Rectal smooth muscle tissue (tissue), 1 donor: ENCODE results near the gene FILIP1.

Experiments used
- H3K27ac ChIP-seq: one replicate; pipeline ENCODE4 v1.7.0; 2013; ENCODE audit warnings: low read depth, low read length, inconsistent platforms
- H3K27me3 ChIP-seq: one replicate; pipeline ENCODE4 v1.7.0; 2013; ENCODE audit warnings: low read length; ENCODE audit not compliant: control insufficient read depth, insufficient read depth
- H3K36me3 ChIP-seq: one replicate; pipeline ENCODE4 v1.7.0; 2013; ENCODE audit warnings: low read length; ENCODE audit not compliant: control insufficient read depth, insufficient read depth
- H3K4me1 ChIP-seq: one replicate; pipeline ENCODE4 v1.7.0; 2013; ENCODE audit warnings: low read length; ENCODE audit not compliant: control insufficient read depth, insufficient read depth
- H3K4me3 ChIP-seq: one replicate; pipeline ENCODE4 v1.7.0; 2013; ENCODE audit warnings: low read length
- H3K9ac ChIP-seq: one replicate; pipeline ENCODE4 v1.7.0; 2013; ENCODE audit warnings: low read length

The FILIP1 gene

DNA sequence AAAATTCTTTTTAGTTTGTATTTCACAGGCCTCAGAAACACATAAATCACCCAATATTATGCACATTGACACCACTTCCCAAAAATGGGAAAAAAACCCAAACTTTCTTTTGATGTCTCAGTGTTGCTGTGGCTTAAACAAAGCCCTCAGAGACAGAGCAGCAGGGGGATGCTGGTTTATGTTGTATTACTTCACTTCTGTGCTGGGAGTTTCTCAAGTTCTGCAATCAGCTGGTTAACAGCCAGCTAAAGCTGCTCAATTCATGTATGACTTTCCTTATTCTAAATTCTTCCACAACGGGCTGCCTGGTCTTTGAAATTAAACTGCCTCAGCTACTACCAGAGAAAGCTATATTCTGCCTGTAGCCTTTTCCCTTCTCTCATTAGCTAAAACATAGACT lies 5.6 kb downstream of the FILIP1 start:
- H3K27ac ChIP-seq: peak overlapping the region; percentile 75
- peaks cover 15% of the 10 kb centered on the region for H3K4me1 ChIP-seq
- H3K36me3 ChIP-seq: no peaks in the 10 kb centered on the region
- H3K9ac ChIP-seq: no peak overlapping the region
- no peaks in the 10 kb centered on the region for H3K27me3 ChIP-seq
- H3K4me3 ChIP-seq: no peak overlapping the region

DNA sequence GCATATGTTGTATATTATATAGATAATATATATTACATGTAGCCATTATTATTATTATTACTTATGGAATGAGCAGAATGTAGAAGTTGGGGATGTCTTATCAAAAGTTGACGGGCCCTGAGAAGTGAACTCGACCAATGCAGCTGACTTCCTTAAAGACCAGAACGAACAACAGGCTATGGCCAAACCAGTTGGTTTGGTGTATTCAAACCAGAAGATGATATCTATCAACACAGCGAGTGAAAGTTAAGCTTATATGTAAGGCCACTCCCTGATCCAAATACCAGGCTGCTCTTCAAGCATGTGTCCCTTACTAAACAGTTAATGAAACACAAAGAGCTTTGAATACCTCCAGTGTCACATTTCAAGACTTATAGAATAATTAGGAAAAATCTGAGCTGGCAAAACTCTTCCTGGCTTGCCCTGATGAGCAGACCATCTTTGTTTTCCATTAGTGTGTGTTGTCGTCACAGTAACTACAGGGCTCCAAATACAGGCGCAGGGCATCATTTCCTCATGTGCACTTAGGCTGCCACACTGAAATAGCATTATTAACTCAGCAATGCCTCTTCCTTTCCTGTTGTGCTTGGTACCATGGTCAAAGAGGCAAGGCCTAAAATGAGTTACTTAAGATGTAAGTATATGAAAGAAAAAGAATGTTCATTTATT lies 6.6 kb downstream of the FILIP1 start:
- H3K27me3 ChIP-seq: no peaks in the 10 kb centered on the region
- H3K4me3 ChIP-seq: no peak overlapping the region
- H3K9ac ChIP-seq: no peak overlapping the region
- peaks cover 19% of the 10 kb centered on the region for H3K4me1 ChIP-seq
- H3K36me3 ChIP-seq: no peaks in the 10 kb centered on the region
- peak overlapping the region; percentile 75 for H3K27ac ChIP-seq

DNA sequence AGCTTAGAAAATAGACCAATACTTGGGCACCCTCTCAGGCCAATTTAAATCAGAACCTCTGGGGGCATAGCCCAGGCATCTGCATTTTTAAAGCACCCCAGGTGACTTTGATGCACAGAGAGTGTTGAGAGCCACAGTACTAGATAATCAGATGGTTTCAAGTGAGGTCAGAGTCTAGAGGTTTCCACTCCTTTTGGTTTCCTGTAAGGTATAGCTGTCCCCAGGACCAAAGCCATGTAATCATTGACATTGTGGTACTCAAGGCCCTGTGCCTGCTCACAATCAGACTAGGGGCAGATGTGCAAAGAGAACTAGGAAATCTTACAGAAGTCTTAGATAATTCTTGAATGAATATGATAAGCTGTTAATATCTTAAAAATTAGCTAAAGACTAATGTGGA lies 9.1 kb downstream of the FILIP1 start:
- Histone ChIP-seq H3K4me3 (no peak overlapping the region), H3K9ac (no peak overlapping the region), H3K27me3 (no peaks in the 10 kb centered on the region), H3K36me3 (no peaks in the 10 kb centered on the region), H3K4me1 (peaks cover 33% of the 10 kb centered on the region), H3K27ac (no peak overlapping the region)

DNA sequence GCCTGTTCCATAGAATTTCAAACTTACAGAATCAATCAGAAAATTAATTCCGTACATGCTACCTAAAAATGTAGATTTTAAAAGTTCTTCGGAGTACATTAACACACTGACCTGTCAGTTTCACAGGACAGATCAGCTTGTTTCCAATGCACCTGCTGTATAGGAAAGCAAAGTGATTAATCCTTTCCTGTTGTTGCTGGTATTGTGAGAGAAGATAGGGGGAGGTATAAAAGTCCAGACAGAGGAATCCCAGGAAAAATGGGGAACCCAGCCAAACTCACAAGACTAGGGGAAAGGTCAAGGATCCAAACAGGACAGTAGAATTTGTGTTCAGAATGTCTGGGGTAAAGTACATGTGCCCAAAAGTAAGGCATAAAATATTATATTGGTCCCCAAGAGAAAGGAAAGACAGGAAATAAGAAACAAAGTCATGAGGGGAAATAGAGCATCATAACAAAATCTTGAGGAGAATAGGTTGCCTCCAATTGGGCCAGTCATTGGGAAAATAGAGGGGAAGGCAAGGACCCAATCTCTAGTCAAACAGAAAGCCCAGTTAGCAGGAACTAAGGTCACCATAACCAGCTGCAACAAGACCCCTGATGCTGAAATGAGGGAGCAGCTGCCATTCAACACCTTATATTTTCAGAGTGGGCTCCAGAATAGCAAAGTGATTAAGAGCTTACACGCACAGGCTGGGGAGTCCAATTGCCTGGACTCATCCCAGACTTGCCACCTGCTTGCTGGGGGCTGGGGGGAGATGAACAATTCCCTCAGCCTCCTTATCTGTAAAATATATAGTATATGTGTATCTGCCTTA lies 10.3 kb downstream of the FILIP1 start:
- H3K9ac ChIP-seq: no peak overlapping the region
- H3K4me3 ChIP-seq: no peak overlapping the region
- H3K36me3 ChIP-seq: no peaks in the 10 kb centered on the region
- H3K4me1 ChIP-seq: peaks cover 33% of the 10 kb centered on the region
- H3K27me3 ChIP-seq: no peaks in the 10 kb centered on the region
- peak overlapping the region; percentile 38 for H3K27ac ChIP-seq

DNA sequence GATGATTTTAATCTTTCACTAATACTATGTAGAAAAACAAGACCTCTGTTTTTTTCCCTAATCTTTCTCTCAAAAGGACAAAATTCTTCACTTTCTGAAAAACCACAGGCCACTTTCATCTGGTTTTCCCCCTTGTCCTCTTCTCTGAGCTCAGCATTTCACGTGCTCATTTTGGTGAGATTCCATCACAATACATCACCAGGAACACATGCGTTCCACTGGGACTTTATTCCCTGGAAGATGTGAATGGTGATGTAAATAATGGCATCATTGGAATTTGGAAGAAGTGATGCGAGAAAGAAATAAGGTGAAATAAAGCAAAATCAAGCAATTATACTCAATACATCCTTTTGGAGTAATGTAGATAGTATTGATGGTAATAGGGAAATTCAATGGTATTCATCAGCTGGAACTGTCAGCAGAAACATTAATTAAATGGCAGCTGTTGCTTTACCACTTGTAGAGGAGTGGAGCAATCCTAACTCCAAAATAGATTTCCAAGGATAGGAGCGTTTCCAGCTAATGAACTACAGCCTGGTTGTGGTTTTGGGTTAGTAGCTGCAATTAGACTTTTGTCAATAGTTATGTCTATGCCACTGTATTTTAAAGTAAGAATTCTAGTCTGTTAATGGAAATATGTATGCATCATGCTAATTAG lies 11.5 kb downstream of the FILIP1 start:
- Histone ChIP-seq H3K27ac (peak overlapping the region; percentile 7), H3K4me1 (peaks cover 26% of the 10 kb centered on the region), H3K9ac (no peak overlapping the region), H3K4me3 (no peak overlapping the region), H3K36me3 (no peaks in the 10 kb centered on the region), H3K27me3 (no peaks in the 10 kb centered on the region)

DNA sequence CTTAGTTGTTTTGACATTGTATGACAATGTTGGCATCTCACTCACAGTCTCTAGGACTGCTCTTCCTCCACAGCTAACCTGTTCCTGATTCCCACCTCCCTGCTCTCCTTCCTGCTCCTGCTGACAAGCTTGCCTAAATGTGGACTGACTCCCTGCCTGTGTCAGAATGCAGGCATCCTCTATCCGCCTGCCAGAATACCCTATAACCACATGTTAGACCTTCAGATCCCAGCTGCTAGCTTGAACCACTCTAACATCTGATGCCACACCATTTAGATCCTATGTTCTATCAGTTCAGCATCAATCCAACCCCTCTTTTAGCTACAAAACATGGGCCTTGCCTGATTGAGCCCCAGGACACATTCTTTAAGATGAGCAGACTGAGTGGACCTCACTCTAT lies 12.2 kb downstream of the FILIP1 start:
- Histone ChIP-seq H3K27ac (peak overlapping the region; percentile 75), H3K27me3 (no peaks in the 10 kb centered on the region), H3K4me3 (no peak overlapping the region), H3K4me1 (peaks cover 26% of the 10 kb centered on the region), H3K36me3 (no peaks in the 10 kb centered on the region), H3K9ac (no peak overlapping the region)

DNA sequence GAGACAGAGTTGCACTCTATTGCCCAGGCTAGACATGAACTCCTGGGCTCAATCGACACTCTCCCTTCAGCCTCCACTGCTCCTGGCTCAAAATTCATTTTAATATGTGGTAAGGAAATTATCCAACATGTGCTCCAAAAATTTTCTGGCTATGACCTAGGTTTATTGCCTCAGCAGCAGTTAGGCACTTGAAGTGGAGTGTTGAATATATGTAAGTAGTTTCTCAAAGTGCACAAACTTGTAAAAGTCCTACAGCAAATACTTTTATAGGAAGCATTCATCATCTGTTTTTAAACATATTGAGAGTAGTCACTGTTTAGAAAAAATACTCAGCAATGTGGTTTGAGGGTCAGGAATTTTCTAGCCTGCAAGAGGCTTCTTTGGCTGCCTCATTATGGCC lies 13.2 kb downstream of the FILIP1 start:
- no peaks in the 10 kb centered on the region for H3K36me3 ChIP-seq
- no peak overlapping the region for H3K4me3 ChIP-seq
- no peak overlapping the region for H3K9ac ChIP-seq
- H3K27ac ChIP-seq: peak overlapping the region; percentile 75
- H3K4me1 ChIP-seq: peaks cover 26% of the 10 kb centered on the region
- H3K27me3 ChIP-seq: no peaks in the 10 kb centered on the region

DNA sequence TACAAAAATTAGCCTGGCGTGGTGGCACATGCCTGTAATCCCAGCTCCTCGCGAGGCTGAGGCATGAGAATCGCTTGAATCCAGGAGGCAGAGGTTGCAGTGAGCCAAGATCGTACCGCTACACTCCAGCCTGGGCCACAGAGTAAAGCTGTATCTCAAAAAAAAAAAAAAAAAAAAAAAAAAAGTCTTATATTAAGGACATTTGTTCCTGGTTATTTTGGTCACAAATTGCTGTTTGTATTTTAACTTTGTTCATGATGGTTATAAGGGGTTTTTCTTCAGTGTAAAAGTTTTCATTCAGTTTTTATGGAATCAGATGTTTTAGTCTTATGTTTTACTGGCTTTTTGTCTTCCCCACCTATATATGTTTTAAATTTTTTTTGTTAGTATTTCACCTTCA lies 13.9 kb downstream of the FILIP1 start:
- Histone ChIP-seq H3K4me1 (peaks cover 26% of the 10 kb centered on the region), H3K27me3 (no peaks in the 10 kb centered on the region), H3K4me3 (peak overlapping the region; percentile 3)

DNA sequence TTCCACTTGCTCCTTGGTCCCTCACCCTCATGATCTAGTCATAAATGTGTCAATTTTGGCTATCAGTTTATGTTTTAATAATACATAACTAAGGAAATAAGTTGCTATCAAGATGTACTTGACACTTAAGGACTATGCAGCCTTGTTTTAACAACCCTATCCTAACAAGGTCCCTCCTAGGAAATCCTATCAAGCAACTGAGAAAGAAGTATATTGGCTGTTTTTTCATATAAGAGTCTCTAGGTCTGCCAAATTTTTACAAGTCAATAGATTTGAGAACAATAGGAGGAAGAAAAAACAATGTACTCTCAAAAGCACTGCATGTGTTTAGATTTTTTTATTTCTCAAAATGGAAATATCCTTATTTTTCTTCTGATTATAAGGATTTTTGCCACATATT lies 14.7 kb downstream of the FILIP1 start:
- Histone ChIP-seq H3K27ac (peak overlapping the region; percentile 8), H3K4me3 (no peak overlapping the region), H3K27me3 (no peaks in the 10 kb centered on the region), H3K9ac (no peak overlapping the region), H3K4me1 (peaks cover 24% of the 10 kb centered on the region), H3K36me3 (no peaks in the 10 kb centered on the region)

More for the DNA sequence above, 13.9 kb downstream of the FILIP1 start:
- Histone ChIP-seq H3K27ac (peak overlapping the region; percentile 40), H3K36me3 (no peaks in the 10 kb centered on the region), H3K9ac (no peak overlapping the region)

DNA sequence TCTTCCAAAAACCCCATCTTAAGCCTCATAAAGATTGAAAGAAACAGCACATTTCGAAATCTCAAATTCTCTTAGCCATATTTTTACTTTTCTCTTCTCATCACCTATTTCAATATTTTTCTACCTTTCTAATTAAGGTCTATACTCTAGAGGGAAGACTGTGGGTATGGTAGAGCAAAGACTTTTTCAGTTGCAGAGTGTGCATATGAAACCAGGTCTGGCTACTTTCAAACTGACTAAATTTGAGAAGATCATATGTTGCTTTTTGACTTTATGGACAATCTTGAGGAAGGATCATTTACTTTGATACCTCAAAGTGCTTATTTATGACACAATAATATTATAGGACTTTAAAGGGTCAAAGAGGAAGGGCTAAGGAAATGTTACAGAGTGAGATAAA lies 20.7 kb downstream of the FILIP1 start:
- H3K4me1 ChIP-seq: peaks cover 3% of the 10 kb centered on the region
- no peak overlapping the region for H3K4me3 ChIP-seq
- no peak overlapping the region for H3K9ac ChIP-seq
- H3K36me3 ChIP-seq: no peaks in the 10 kb centered on the region
- no peak overlapping the region for H3K27ac ChIP-seq
- H3K27me3 ChIP-seq: no peaks in the 10 kb centered on the region

DNA sequence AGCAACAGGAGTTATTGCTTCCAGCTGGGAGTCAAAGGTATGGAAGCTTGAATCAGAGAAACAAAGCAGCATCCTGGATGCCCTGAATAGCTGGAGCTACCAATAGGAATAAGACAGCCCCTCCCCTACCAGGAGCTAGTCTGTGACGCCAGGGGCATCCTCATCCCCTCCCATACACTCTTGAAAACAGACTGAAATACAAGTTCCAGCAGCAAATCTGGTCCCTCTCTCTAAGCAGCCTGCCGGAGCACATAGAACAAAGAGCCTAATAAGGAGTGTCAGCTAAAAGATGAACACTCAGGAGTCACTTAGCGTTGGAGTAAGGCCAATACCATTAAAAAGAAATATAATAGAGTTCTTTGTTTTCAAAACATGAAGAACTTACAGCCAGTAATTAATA lies 25.6 kb downstream of the FILIP1 start:
- H3K4me1 ChIP-seq: peaks cover 24% of the 10 kb centered on the region
- H3K36me3 ChIP-seq: no peaks in the 10 kb centered on the region
- no peak overlapping the region for H3K9ac ChIP-seq
- H3K27me3 ChIP-seq: no peaks in the 10 kb centered on the region
- peak overlapping the region; percentile 99 for H3K27ac ChIP-seq
- peak overlapping the region; percentile 35 for H3K4me3 ChIP-seq

DNA sequence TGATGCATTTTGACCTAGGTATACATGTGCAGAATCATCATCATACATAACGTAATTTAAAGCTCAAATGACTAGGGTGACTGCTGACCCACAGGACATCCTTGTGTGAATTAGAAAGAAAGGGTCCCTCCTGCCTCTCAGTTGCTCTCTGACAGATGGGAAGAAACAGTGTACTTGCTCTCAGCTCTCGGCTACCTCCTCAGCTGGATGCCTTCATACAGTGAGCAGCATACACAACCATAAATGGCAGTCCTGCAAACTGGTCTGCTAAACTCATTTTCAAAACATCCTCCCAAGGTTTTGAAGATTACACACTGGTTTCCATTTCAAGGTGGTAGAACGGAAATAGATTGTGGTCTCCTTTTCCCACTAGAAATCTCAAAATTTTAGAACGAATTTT lies 26.3 kb downstream of the FILIP1 start:
- no peak overlapping the region for H3K4me3 ChIP-seq
- no peaks in the 10 kb centered on the region for H3K27me3 ChIP-seq
- H3K36me3 ChIP-seq: no peaks in the 10 kb centered on the region
- peak overlapping the region; percentile 99 for H3K27ac ChIP-seq
- peaks cover 24% of the 10 kb centered on the region for H3K4me1 ChIP-seq
- no peak overlapping the region for H3K9ac ChIP-seq
